Measurements from ENCODE around the gene AMHR2. TPM values are rescaled to one million over a fixed set of nuclear protein-coding genes. Genes with fewer than 3 reads are reported as not detected.
"Not testable (repeated sequence)": the region's sequence is repeated elsewhere in the genome, so short reads cannot be mapped to it uniquely, and the experiment has no call there.

The AMHR2 gene
- total RNA-seq, 1 donor from 2014 or later: not detected

DNA sequence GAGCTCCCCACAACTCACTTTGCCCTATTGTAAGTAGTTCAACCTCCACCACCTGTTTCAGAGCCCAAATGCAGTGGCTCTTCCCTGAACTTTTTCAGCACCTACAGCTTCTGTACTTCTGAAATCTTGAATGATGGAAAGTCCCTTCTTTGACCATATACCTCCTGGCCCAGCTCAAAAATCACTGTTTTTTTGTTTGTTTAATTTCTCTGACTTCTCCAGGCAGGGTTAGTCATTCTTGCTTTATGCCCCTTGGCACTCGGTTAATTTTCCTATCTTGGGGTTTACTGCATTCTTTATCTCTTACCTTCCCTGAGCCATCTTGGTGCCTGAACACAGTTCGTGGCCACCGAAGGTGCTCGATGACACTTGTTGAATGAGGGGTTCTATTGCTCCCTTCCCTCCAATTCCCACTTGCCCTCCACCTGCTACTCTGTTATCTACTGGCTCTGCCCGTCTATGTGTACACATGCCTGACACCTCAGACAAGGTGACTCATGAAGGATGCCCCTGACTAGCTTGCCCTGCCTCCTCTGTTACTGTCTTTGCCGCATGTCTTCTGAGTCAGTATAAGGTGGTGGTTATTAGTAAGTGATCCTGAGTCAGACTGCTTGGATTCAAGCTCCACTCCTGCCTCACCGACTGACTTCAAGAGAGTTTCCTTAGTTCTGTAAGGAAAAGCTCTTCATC, 4.4 kb downstream of the AMHR2 start:
- H3K36me3 ChIP-seq (ENCODE audit: control insufficient read depth in 3 of 3, insufficient read depth in 3 of 3, low read length in 3 of 3): no peaks in the 10 kb centered on the region
- no peak overlapping the region for H3K4me3 ChIP-seq (ENCODE audit: low read length in 3 of 3)
- no peak overlapping the region for H3K27ac ChIP-seq (ENCODE audit: low read depth, low read length)
- peaks cover 0 to 8% (median 2%) of the 10 kb centered on the region in 3 donors for H3K4me1 ChIP-seq (ENCODE audit: control insufficient read depth in 3 of 3, insufficient read depth in 3 of 3, low read length in 3 of 3)
- no peaks in the 10 kb centered on the region for H3K27me3 ChIP-seq (ENCODE audit: control insufficient read depth in 3 of 3, insufficient read depth in 3 of 3, low read length in 3 of 3)
- no peaks in the 10 kb centered on the region for H3K9me3 ChIP-seq (ENCODE audit: control insufficient read depth in 3 of 3, low read length in 3 of 3)
- no peak overlapping the region for H3K9ac ChIP-seq (ENCODE audit: low read depth in 1 of 3, low read length in 3 of 3)

DNA sequence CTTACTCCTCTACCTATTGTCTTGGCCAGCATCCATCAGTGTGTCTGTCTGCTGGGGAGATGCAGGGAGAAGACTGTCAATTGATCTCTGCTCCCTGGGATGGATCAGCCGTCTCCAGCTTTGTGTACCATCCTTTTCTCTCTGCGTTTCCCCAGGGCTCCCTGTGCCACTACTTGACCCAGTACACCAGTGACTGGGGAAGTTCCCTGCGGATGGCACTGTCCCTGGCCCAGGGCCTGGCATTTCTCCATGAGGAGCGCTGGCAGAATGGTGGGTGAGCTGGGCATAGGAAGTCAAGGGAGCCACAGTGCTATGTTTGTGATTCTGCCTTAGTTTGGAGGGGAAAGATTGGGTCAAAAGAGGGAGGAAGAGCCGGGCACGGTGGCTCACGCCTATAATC, 5.1 kb downstream of the AMHR2 start:
- Histone ChIP-seq H3K4me1 (ENCODE audit: control insufficient read depth in 3 of 3, insufficient read depth in 3 of 3, low read length in 3 of 3) (peaks cover 0 to 8% (median 2%) of the 10 kb centered on the region in 3 donors), H3K4me3 (ENCODE audit: low read length in 3 of 3) (no peak overlapping the region), H3K9me3 (ENCODE audit: control insufficient read depth in 3 of 3, low read length in 3 of 3) (no peaks in the 10 kb centered on the region), H3K9ac (ENCODE audit: low read depth in 1 of 3, low read length in 3 of 3) (no peak overlapping the region), H3K36me3 (ENCODE audit: control insufficient read depth in 3 of 3, insufficient read depth in 3 of 3, low read length in 3 of 3) (no peaks in the 10 kb centered on the region), H3K27me3 (ENCODE audit: control insufficient read depth in 3 of 3, insufficient read depth in 3 of 3, low read length in 3 of 3) (no peaks in the 10 kb centered on the region), H3K27ac (ENCODE audit: low read depth, low read length) (no peak overlapping the region)

DNA sequence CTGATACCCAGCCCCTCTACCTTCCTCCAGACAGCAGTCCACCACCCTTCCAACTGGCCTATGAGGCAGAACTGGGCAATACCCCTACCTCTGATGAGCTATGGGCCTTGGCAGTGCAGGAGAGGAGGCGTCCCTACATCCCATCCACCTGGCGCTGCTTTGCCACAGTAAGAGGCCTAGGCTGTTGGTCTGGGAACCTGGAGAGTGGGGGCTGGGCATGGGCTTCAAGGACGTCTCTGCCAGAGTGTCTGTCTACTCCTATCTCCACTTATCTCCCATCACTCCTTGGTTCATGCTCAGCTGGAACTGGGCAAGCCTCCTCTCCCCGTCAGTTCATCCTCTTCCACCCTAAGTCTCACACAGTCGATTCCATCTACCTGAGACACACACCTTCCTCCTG, 6.5 kb downstream of the AMHR2 start:
- H3K36me3 ChIP-seq (ENCODE audit: control insufficient read depth in 3 of 3, insufficient read depth in 3 of 3, low read length in 3 of 3): no peaks in the 10 kb centered on the region
- H3K9ac ChIP-seq (ENCODE audit: low read depth in 1 of 3, low read length in 3 of 3): no peak overlapping the region
- no peak overlapping the region for H3K4me3 ChIP-seq (ENCODE audit: low read length in 3 of 3)
- no peaks in the 10 kb centered on the region for H3K27me3 ChIP-seq (ENCODE audit: control insufficient read depth in 3 of 3, insufficient read depth in 3 of 3, low read length in 3 of 3)
- no peaks in the 10 kb centered on the region for H3K9me3 ChIP-seq (ENCODE audit: control insufficient read depth in 3 of 3, low read length in 3 of 3)
- no peak overlapping the region for H3K27ac ChIP-seq (ENCODE audit: low read depth, low read length)
- peaks cover 0 to 8% (median 2%) of the 10 kb centered on the region in 3 donors for H3K4me1 ChIP-seq (ENCODE audit: control insufficient read depth in 3 of 3, insufficient read depth in 3 of 3, low read length in 3 of 3)

DNA sequence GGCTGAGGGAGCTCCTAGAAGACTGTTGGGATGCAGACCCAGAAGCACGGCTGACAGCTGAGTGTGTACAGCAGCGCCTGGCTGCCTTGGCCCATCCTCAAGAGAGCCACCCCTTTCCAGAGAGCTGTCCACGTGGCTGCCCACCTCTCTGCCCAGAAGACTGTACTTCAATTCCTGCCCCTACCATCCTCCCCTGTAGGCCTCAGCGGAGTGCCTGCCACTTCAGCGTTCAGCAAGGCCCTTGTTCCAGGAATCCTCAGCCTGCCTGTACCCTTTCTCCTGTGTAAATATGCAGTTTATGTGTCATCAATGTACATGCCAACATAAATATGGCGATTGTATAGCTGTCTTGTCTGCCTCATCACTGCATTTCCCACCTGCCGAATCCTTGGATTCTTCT, 7.5 kb downstream of the AMHR2 start:
- H3K27me3 ChIP-seq (ENCODE audit: control insufficient read depth in 3 of 3, insufficient read depth in 3 of 3, low read length in 3 of 3): no peaks in the 10 kb centered on the region
- peaks cover 0 to 8% (median 0%) of the 10 kb centered on the region in 3 donors for H3K4me1 ChIP-seq (ENCODE audit: control insufficient read depth in 3 of 3, insufficient read depth in 3 of 3, low read length in 3 of 3)
- H3K36me3 ChIP-seq (ENCODE audit: control insufficient read depth in 3 of 3, insufficient read depth in 3 of 3, low read length in 3 of 3): no peaks in the 10 kb centered on the region
- no peak overlapping the region for H3K9ac ChIP-seq (ENCODE audit: low read depth in 1 of 3, low read length in 3 of 3)
- H3K9me3 ChIP-seq (ENCODE audit: control insufficient read depth in 3 of 3, low read length in 3 of 3): no peaks in the 10 kb centered on the region
- H3K27ac ChIP-seq (ENCODE audit: low read depth, low read length): no peak overlapping the region
- H3K4me3 ChIP-seq (ENCODE audit: low read length in 3 of 3): no peak overlapping the region

DNA sequence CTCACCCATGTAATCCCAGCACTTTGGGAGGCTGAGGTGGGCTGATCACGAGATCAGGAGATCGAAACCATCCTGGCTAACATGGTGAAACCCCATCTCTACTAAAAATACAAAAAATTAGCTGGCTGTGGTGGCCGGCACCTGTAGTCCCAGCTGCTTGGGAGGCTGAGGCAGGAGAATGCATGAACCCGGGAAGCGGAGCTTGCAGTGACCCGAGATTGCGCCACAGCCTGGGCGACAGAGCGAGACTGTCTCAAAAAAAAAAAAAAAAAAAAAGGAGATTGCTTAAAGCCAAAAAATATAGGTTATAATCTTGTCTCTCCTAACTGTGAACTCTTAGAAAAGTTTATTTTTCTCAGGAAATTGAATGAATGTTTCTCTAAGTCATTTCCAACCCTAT, 11.7 kb downstream of the AMHR2 start:
- H3K36me3 ChIP-seq (ENCODE audit: control insufficient read depth in 3 of 3, insufficient read depth in 3 of 3, low read length in 3 of 3); H3K9ac ChIP-seq (ENCODE audit: low read depth in 1 of 3, low read length in 3 of 3); H3K27me3 ChIP-seq (ENCODE audit: control insufficient read depth in 3 of 3, insufficient read depth in 3 of 3, low read length in 3 of 3); H3K4me3 ChIP-seq (ENCODE audit: low read length in 3 of 3); H3K27ac ChIP-seq (ENCODE audit: low read depth, low read length); H3K4me1 ChIP-seq (ENCODE audit: control insufficient read depth in 3 of 3, insufficient read depth in 3 of 3, low read length in 3 of 3); H3K9me3 ChIP-seq (ENCODE audit: control insufficient read depth in 3 of 3, low read length in 3 of 3): not testable (repeated sequence)

DNA sequence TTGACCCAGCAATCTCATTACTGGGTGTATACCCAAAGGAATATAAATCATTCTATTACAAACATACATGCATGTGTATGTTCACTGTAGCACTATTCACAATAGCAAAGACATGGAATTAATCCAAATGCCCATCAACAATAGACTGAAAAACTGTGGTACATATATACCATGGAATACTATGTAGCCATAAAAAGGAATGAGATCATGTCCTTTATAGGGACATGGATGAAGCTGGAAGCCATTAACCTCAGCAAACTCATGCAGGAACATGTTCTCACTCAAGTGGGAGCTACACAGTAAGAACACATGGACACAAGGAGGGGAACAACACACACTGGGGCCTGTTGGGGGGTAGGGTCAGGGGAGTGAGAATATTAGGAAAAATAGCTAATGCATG, 15.9 kb downstream of the AMHR2 start:
- H3K36me3 ChIP-seq (ENCODE audit: control insufficient read depth in 3 of 3, insufficient read depth in 3 of 3, low read length in 3 of 3); H3K27me3 ChIP-seq (ENCODE audit: control insufficient read depth in 3 of 3, insufficient read depth in 3 of 3, low read length in 3 of 3); H3K27ac ChIP-seq (ENCODE audit: low read depth, low read length); H3K4me3 ChIP-seq (ENCODE audit: low read length in 3 of 3); H3K9ac ChIP-seq (ENCODE audit: low read depth in 1 of 3, low read length in 3 of 3); H3K9me3 ChIP-seq (ENCODE audit: control insufficient read depth in 3 of 3, low read length in 3 of 3): not testable (repeated sequence)
- H3K4me1 ChIP-seq (ENCODE audit: control insufficient read depth in 3 of 3, insufficient read depth in 3 of 3, low read length in 3 of 3): peaks cover 7 to 15% (median 11%) of the 10 kb centered on the region in 3 donors

DNA sequence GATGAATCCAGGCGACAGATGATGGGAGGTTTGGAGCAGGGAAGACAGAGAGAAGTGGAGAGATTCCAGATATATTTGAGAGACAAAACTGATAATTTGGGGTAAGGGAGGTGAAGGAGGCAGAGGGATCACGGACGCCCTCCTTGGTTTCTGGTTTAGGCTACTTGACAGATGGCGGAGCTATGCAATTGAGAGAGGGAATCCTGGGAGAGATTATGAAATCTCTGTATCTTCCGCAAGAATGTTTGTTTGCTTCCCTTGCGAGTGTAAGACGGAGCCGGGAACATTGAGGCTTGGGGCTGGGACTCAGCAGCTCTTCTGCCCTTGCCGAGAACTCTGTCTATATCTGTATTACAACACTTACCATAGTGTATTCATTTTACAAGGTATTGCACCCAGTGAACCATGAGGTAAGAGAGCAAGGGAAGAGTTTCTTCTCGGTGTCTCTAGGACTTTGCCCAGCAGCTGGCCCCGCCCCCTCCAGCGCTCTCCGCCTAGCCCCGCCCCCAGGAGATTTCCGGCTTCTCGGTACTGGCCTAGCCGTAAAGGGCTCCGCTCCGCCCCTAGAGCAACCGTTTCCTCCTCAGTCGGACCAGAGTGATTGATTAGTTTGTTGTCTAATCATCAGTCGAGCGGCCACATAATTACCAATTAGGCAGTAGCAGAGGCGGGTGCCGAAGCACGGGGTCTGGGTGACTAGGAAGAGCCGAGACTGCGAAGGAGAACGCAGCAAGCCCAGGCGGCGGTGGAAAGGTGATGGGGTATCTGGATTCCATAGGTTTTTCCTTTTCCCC, 17.6 kb downstream of the AMHR2 start, which contains the start of gene PRR13:
Gene PRR13, plus strand, starts transcription at position 695 of the 794 bp plus-strand sequence. CDS start 981 bp downstream, outside the sequence.
- Histone ChIP-seq H3K4me1 (ENCODE audit: control insufficient read depth in 3 of 3, insufficient read depth in 3 of 3, low read length in 3 of 3) (peaks cover 7 to 15% (median 11%) of the 10 kb centered on the region in 3 donors), H3K27ac (ENCODE audit: low read depth, low read length) (peak within 1 kb of the TSS; percentile 87), H3K9ac (ENCODE audit: low read depth in 1 of 3, low read length in 3 of 3) (peak within 1 kb of the TSS; percentile 85 to 92 (median 92)), H3K4me3 (ENCODE audit: low read length in 3 of 3) (peak within 1 kb of the TSS; percentile 89 to 97 (median 90)), H3K36me3 (ENCODE audit: control insufficient read depth in 3 of 3, insufficient read depth in 3 of 3, low read length in 3 of 3) (peaks cover 0 to 9% (median 5%) of the 10 kb centered on the region in 3 donors), H3K9me3 (ENCODE audit: control insufficient read depth in 3 of 3, low read length in 3 of 3) (no peaks in the 10 kb centered on the region), H3K27me3 (ENCODE audit: control insufficient read depth in 3 of 3, insufficient read depth in 3 of 3, low read length in 3 of 3) (no peaks in the 10 kb centered on the region)

DNA sequence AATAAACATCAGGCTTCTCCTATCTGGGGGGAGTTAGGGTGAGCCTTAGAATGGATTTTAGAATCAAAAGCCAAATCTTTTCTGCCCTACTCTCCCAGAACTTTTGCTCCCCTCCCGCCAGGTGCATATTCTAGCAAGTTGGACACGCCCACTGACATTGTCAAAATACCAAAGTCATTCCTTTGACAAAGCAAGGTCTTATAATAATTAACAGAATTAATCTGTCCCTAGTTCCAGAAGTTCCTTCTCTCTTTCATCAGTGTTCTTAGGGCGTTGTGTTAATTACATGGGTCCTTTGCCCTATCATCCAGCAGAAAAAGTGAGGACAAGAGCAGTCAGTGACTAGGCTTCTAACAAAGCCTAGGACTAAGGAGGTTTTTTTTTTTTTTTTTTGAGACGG, 20.3 kb downstream of the AMHR2 start:
- peak overlapping the region in 1 of 3 donors; percentile 43 for H3K9ac ChIP-seq (ENCODE audit: low read depth in 1 of 3, low read length in 3 of 3)
- no peak overlapping the region for H3K27ac ChIP-seq (ENCODE audit: low read depth, low read length)
- H3K36me3 ChIP-seq (ENCODE audit: control insufficient read depth in 3 of 3, insufficient read depth in 3 of 3, low read length in 3 of 3): peaks cover 0 to 9% (median 5%) of the 10 kb centered on the region in 3 donors
- H3K4me3 ChIP-seq (ENCODE audit: low read length in 3 of 3): no peak overlapping the region
- no peaks in the 10 kb centered on the region for H3K9me3 ChIP-seq (ENCODE audit: control insufficient read depth in 3 of 3, low read length in 3 of 3)
- no peaks in the 10 kb centered on the region for H3K27me3 ChIP-seq (ENCODE audit: control insufficient read depth in 3 of 3, insufficient read depth in 3 of 3, low read length in 3 of 3)
- H3K4me1 ChIP-seq (ENCODE audit: control insufficient read depth in 3 of 3, insufficient read depth in 3 of 3, low read length in 3 of 3): peaks cover 7 to 15% (median 11%) of the 10 kb centered on the region in 3 donors

DNA sequence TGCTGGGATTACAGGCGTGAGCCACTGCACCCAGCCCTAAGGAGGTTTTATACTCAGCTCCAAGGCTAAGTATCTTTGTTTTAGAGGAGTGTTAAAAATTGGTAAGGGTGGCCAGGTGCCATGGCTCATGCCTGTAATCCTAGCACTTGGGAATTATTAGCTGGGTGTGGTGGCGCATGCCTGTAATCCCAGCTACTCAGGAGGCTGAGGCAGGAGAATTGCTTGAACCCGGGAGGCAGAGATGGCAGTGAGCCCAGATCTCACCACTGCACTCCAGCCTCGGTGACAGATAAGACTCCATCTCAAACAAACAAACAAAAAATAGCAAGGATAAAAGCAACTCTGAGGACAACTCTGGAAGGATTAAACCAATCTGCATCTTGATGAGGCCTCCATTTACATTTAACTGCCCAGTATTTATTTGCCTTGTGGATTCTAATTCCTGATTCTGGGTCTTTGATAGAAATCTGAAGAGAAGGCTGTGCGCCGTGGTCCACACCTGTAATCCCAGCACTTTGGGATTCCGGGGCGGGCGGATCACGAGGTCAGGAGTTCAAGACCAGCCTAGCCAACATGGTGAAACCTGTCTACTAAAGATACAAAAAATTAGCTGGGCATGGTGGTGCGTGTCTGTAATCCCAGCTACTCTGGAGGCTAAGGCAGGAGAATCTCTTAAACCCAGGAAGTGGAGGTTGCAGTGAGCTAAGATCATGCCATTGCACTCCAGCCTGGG, 21.1 kb downstream of the AMHR2 start:
- H3K27me3 ChIP-seq (ENCODE audit: control insufficient read depth in 3 of 3, insufficient read depth in 3 of 3, low read length in 3 of 3); H3K9ac ChIP-seq (ENCODE audit: low read depth in 1 of 3, low read length in 3 of 3); H3K4me3 ChIP-seq (ENCODE audit: low read length in 3 of 3); H3K36me3 ChIP-seq (ENCODE audit: control insufficient read depth in 3 of 3, insufficient read depth in 3 of 3, low read length in 3 of 3); H3K9me3 ChIP-seq (ENCODE audit: control insufficient read depth in 3 of 3, low read length in 3 of 3); H3K27ac ChIP-seq (ENCODE audit: low read depth, low read length): not testable (repeated sequence)
- peaks cover 7 to 15% (median 11%) of the 10 kb centered on the region in 3 donors for H3K4me1 ChIP-seq (ENCODE audit: control insufficient read depth in 3 of 3, insufficient read depth in 3 of 3, low read length in 3 of 3)
